Middle frontal gyrus (tissue), 1 donor: ENCODE data around the gene ANKRD13C.

ENCODE experiments used
- DNase-seq: peaks from one replicate; pipeline ENCODE4 v3.0.0-alpha.2; 2015; ENCODE audit warnings: low spot score; ENCODE audit errors: extremely low spot score

Gene ANKRD13C

DNA sequence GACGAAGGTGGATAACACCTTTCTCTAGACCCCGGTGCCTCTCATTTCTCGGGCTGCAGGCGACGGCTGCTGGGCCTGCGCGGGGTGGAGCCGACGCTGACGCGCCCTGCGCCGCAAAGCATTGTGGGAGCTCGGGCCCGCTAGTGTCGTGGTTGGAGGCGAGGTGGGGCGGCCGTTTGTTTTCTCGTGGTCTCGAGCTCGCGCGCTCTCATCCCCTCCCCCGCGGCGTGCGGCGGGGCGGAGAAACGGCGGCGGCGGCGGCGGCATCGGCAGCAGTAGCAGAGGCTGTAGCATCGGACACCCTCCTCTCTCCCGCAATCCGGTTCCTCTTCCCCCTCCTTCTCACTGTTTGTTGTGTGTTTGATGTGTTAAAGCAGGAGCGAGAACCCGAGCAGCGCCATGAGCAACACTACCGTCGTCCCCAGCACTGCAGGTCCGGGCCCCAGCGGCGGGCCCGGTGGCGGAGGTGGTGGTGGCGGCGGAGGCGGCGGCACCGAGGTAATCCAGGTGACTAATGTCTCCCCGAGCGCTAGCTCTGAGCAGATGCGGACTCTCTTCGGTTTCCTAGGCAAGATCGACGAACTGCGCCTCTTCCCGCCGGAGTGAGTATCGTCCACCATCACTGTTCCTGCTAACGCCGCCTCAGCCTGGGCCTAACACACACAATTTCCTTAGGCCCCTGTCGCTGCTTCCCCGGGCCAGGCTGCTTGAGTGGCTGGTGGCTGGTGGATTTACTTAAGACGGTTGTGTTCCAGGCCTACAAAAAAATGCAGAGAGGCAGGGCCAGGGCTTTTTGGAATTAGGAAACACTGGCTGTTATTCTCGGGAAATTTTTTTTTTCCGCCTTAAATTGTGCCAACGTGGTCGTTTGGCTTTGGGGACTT, 133.0 kb downstream of the ANKRD13C start, which contains the start of gene SRSF11:
Gene SRSF11 (plus strand): TSS at position 143 of the 884 bp plus-strand sequence. CDS start 257 bp downstream, at position 400.
- DNase-seq, result peak; percentile 91

DNA sequence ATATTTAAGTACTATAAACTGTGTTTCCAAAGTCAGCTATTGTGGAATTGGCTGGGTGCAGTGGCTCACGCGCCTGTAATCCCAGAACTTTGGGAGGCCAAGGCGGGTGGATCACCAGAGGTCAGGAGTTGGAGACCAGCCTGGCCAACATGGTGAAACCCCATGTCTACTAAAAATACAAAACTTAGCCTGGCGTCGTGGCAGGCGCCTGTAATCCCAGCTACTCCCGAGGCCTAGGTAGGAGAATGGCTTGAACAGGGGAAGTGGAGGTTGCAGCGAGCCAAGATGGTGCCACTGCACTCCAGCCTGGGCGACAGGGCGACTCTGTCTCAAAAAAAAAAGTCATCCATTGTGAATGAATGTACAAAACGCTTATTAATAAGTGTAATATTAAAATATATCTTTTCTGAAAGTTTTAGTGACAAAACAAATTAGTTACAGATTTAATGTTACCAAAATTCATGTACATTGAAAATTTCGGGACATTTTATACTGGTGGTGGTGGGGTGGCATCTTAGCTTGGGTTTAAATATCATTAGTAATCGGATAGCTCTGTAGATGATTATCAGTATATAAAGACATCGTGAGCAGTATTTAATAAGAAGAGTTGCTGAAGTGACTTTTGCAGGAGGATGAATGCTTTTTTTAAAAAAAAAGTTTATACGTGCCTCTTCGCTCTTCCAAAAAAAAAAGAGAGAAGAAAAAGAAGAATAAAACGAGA, 133.8 kb downstream of the ANKRD13C start:
- no peak for DNase-seq

DNA sequence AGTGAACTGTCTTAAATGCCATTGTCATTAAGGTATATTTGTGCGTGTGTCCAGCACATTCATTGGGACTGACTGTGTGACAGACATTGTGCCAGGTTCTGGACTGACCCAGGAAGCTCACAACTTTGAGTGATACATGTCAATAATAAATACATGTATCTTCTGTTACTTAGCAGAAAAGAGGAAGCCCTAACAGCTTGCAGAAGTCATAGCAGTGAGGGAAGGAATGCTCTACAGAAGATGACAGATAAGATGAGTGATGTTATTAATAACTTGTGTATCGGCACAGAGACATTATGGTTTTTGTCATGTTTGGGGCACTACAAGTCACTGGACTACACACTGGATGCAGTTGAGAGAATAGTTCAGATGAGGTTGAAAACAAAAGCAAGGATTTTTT, 134.5 kb downstream of the ANKRD13C start:
- DNase-seq, result no peak

DNA sequence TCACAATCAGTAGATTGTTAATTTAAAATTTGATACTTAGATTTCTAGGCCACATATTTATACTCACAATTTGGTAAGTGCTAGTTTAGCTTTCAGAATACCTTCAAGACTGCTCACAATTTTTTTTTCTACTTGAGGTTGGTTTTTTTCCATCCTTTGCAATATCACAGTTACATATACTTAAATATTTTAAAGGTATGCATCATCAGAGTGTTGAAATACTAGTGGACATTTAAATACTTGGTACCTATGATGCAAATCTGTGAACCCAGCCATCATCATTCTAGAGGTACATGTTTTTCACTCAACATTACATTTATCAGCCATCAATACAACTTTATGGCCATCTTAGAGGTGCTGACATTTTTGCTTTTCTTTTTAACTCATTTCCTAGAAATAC, 143.0 kb downstream of the ANKRD13C start:
- DNase-seq, result no peak

DNA sequence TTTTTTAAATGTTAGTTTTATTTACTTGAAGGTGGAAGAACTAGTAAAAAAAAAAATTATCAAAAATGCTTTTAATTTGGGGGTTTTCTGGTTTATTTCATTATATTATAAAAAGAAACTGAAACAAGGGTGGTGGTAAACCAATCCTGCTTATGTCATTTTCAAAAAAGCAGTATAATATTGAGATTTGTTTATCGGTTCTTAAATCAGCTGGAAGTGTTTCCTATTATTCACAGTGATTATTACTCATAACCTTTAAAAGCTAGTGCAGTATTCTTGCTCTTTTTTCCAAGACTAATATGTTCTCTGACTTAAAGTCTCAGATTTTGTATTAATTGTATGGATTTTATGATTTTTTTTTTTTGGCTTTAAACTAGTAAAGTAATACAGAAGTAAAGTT, 143.7 kb downstream of the ANKRD13C start:
- no peak for DNase-seq
